SK-N-SH (cell line): Measurements from ENCODE around the gene NUDT1.

Experiments
- CTCF ChIP-seq: fragments of 200-600 bp; sonication (generic); IDR thresholded peaks from 2 replicates; pipeline ENCODE4 v1.6.1; 2017; ENCODE audit warnings: antibody characterized with exemption, mild to moderate bottlenecking, moderate library complexity
- ELF1 ChIP-seq: IDR thresholded peaks from 2 replicates; pipeline ENCODE4 v1.4.0; 2012
- FOSL2 ChIP-seq: IDR thresholded peaks from 2 replicates; pipeline ENCODE4 v1.4.0; 2012; ENCODE audit warnings: low read depth, mild to moderate bottlenecking, moderate library complexity, borderline replicate concordance
- IRF3 ChIP-seq: fragments of 150-350 bp; IDR thresholded peaks from 2 replicates; pipeline ENCODE4 v1.6.1; 2016; ENCODE audit warnings: mild to moderate bottlenecking, low read depth, low read length
- MAX ChIP-seq: IDR thresholded peaks from 2 replicates; pipeline ENCODE4 v1.4.0; 2012; ENCODE audit warnings: low read depth
- POLR2AphosphoS5 ChIP-seq: IDR thresholded peaks from 2 replicates; pipeline ENCODE4 v1.6.1; 2012; ENCODE audit warnings: low read depth, low read length
- RAD21 ChIP-seq: IDR thresholded peaks from 2 replicates; pipeline ENCODE4 v1.6.1; 2012; ENCODE audit warnings: mild to moderate bottlenecking, low read length
- ZBTB33 ChIP-seq: IDR thresholded peaks from 2 replicates; pipeline ENCODE4 v1.4.0; 2012; ENCODE audit warnings: low read depth, borderline replicate concordance

- no peak for TF ChIP-seq POLR2AphosphoS5
- no peak for TF ChIP-seq ELF1
- TF ChIP-seq MAX: no peak
- TF ChIP-seq CTCF: no peak
- TF ChIP-seq IRF3: no peak
- no peak for TF ChIP-seq RAD21
- no peak for TF ChIP-seq ZBTB33
- no peak for TF ChIP-seq FOSL2
Measured at GRCh38 chr7:2270495-2270894, 28.5 kb downstream of the NUDT1 start.
